SKM-1 (cell line): ENCODE measurements around the gene EIF4E3.

Experiments used
- DNase-seq: peaks from one replicate; lab custom pipeline; 2025; ENCODE audit not compliant: unreplicated experiment; lab: John Stamatoyannopoulos, UW

EIF4E3 gene

DNA sequence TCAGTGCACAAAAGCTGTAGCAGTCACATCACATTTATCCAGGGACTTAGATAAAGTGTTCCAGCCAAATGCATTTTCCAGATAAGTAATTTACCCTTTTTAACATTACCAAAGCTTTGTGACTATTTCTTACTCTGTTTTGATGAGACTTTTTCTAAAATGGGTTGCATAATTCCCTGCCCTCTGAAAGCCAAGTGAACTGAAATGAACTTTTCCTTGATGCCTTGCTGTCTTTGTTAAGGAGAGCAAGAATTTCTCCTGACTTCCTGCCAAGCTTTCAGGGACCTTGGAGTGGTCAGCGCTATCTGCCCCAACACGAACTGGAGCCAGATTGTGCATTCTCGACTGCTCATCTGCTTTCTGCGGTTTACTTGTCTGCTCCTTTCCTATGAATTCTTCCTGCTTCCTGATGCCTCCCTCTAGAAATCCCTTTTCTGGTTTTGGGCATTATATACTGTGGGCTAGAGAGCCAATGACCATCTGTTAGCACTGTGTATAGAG is 34.8 kb downstream of the EIF4E3 start:
- DNase-seq, result no peak

DNA sequence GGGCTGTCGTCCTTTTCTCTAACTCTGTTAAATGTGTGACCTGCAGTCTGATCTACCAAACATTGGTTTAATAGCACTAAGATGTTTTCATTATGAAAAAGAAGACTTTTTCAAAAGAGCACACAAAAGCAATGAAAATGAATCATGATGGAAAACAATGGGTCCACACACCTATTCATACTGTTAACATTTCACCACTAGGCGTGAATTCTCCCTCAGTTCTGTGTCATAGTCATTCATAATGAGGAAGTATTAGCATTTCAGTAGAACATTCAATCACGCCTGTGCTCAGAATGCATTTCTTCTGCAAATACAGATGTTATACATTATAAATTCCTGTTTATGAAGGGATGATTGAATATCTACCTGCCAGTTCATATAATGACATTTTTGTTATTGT is 35.9 kb downstream of the EIF4E3 start:
- no peak for DNase-seq

DNA sequence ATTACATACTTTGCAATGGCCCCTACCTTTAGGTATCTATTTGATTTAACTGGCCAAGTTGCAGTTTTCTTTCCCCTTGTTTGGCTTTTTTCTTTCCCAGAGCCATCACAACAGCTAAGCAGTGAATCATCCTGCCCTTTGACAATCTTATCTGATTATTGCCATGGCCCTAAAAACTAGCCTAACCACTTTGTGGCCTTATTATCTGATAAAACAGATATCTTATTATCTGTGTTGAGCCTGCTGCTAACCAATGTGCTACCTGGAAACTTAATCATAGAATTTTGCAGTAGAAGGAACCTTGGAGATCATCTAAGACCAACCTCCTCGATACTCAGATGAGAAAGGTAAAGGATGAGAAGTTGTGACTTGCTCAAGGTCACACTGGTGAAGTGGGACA is 37.1 kb downstream of the EIF4E3 start:
- no peak for DNase-seq

DNA sequence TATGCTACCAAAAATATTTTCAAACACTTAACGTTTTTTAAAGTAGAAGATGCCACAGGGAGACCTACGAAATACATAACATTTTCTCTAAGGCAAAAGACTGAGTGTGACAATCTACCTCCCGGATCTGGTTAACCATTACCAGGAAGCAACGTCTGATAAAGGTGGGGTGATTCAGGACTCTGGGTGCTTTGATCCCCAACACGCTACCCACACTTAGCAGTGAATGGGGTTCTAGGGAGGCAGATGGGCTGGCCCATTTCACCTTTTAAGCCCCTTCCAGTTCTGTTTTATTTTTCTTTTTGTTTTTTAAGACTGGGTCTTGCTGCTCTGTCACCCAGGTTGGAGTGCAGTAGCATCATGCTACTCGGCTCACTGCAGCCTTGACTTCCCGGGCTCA is 39.5 kb downstream of the EIF4E3 start:
- no peak for DNase-seq

DNA sequence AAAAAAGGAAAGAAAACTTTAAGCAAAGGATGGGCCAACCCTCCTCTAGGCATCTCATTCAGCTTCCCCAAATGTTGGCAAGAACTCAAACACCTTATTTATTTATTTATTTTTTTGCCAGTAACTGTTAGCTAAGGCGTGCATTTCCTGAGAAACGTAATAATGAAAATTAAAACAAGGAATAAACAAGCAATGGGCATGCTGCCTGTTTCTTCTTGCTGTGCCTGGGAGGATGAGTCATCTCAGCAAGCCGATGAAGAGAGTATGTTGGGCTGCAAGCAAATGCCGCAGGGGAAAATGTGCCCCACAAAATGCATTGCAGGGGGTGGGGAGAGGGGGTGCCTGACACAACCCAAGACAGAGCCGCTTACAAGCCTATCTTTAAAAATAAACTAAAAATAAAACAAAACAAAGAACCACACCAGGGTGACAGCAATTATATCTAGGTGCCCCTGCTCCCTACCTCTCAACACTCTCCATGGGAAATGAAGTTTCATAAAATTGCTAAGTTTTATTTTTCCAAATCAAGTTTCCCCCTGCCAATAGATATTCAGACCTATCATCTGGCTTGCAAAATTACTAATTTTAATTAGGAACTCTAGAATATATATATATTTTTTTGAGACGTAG is 40.3 kb downstream of the EIF4E3 start:
- DNase-seq, result no peak

DNA sequence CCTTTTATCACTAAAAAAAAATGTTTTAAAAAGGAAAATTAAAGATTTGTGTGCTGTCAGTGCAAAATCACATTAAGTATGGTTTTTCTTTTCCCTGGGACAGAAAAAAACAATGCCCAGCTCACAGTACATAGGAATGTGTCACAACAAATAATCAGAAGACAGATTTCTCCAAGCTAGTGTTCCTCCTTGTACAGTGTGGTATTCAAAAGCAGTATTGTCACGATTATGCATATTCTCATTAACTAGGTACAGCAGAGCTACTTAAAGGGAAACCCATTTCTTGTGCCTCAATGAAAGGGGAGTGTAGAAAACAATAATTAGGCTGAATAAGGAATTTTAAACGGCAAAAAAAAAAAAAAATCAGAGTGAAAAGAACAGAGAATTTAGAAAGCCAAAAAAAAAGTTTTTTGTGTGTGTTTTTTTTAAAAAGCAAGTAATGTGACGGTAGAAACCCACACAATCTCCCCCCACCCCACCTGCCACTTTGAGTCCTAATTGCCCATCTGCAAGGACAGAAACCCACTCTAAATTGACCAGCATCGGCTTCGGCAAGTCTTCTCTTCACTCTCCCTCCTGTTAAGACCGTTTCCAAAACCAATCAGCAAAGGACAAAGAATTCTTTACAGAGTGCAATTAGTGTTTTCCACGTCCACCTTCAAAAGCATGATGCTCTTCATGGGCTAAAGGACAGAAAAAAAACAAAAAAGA is 41.0 kb downstream of the EIF4E3 start:
- DNase-seq, result no peak

DNA sequence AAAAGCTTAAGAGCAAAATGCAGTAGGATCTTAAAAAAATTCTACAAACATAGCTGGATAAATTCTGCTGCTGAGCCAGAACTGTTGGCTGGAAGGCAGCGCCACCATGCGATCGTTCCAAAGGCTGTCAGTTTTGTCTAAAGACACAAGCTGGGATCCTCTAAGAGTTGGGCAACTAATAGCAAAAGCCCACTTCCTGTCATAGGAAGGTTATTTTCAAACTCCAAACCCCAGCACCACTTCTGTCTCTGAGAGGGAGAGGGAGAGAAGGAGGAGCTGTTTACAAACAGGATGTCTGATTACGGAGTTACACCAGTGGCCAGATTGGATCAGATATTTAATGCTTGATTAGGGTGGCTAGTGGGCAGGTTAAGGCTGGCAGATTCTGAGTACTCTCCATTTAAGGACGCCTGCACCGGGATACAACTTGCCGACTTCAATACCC is 44.0 kb downstream of the EIF4E3 start:
- peak; percentile 53 for DNase-seq

DNA sequence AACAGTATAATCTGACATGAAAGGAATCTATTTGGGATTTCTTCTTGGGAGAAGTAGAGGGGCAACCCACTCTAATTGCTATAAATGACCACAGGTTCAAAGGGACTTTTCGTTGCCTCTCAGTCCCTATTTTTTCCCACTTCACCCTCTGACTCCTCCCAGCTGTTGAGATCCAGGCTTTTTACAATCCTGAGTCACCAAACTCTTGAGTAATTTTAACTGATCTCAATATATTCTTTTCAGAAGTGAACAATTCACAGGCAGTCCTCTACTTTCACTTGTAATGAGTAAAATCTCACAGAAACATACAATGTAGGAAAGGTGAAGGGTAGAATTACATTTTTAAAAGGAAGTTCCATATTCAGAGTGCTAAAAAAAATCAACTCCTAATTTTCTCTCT is 44.6 kb downstream of the EIF4E3 start:
- DNase-seq, result no peak

DNA sequence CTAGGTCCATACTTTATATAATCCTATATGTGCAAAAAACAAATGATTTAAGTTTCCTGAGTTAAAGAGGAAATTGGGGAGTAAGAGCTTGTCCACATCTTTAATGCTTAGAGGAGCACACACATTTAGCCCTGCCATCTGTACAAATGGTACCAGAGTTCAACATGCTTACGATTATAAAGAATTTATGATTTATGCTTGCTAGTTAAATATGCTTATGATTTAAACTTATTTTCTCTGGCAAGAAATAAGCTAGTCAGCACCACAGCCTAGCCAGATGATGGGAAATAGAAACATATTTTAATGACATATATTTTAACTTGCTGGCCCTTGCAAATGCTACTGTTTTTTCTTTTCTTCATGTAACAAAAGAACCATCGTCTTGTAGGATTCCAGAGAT is 48.3 kb downstream of the EIF4E3 start:
- no peak for DNase-seq

DNA sequence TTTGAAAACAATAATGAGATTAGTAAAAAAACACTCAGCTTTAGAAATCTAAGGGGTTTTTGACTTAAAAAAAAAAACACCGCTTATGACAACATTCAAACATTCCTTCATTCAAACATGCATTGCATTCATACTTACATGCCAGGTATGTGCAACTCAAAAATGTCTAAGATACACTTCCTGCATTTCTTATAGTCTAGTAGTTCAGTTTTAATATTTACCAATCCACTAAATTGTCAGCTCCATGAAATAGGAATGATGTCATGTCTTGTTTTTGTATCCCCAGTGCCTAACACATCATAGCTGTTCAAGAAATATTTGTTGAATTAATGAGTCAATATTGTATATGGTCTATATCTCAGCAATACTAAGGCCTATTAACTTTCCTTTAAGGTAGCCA is 51.7 kb downstream of the EIF4E3 start:
- no peak for DNase-seq

DNA sequence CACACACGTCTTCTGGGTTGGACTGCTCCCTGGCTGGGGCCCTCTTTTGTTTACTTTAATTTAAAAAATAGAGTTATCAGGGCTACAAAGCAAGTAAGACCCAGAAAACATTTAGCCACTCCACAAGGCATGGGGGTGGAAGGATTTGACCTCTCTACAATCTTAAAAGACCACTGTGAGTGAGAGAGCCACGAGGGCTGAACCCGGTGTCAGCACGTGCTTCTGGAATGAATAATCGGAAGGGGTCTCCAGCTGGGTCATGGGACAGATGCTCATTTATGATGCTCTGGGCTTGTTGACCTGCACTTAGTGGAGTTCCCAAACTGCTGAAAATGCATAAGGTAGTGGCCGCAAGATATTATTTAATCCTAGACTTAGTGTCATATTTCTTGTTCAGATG is 52.4 kb downstream of the EIF4E3 start:
- DNase-seq, result no peak

DNA sequence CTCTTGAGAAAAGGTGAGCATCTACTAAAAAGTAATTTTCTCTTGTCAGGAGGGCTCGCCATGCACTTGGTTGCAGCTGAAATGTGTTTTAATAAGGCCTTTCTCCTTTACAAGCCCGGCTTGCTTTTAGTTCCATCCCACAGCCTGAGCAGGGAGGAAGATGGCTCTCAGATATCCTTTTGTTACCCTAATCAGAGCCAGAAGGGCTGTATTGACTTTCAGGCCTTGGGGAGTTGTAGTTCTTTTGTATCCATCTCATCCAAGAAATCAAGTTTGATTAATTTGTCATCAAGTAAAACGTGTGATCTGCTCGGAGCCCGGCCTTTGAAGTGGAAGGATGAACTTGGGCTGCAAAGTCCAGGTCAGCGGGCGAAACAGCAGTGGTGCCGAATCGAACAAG is 52.9 kb downstream of the EIF4E3 start:
- no peak for DNase-seq

DNA sequence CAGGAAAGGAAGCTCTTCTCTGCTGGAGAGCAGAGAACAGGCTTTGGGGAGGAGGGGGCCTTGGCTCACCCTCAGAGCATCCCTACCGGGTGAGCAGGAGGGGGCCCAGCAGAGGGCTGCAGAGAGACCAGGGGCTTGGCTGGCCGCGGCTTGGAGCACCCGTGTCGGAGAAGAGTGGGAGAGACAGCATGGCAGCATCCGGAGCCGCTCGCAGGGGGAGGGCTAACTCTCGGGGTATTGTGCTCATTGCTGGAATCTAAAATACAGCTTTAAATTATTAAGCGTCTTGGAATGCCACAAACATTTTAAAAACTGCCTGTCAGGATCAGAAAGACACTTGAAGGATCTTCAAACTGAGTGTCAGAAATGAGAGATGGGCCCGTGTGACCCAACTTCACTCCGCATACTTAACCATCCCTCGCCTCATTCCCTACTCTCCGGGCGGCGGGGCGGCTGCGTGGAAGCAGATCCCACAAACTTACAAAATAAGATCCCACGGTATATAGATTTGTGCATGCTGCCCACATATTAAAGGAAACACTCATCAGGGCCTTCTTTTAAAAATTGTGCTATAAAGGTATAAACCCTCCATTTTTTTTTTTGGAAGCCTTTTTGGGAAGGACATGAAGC is 53.9 kb downstream of the EIF4E3 start:
- DNase-seq, result no peak

DNA sequence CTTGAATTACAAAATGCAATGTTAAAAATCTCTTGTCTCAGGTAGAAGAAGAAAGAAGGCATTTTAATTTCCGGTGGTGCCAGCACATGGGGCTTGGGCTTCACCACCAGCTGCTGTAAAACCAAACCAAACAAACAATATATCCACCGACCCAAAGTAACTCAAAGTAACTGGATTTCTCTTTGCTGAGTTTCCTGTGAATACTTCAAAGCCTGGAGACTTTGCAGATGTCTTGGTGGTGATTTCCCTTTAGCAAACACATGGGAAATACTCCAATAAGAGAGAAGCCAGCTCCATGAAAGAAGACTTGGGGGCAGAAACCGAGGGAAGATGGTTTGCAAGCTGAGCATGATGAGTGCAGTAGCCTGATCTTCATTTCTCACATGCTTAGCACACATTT is 62.6 kb downstream of the EIF4E3 start:
- DNase-seq, result no peak

DNA sequence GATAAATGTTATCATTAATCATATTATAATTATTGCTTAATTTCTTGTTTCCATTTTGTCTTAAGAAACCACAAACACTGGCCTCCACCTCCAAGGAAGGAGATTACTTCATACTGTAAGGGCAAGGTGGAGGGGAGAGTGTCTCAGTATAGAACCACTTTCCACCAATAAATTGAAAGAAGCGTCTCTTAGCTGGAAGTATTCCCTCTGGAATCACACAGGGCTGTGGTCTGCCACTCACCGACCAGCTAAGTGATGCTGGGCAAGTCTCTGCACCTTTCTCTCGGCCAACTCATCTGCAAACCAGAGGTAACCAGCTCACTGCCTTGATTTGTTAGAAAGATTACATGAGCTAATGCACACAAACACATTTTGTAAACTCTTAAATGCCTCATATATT is 63.1 kb downstream of the EIF4E3 start:
- no peak for DNase-seq

DNA sequence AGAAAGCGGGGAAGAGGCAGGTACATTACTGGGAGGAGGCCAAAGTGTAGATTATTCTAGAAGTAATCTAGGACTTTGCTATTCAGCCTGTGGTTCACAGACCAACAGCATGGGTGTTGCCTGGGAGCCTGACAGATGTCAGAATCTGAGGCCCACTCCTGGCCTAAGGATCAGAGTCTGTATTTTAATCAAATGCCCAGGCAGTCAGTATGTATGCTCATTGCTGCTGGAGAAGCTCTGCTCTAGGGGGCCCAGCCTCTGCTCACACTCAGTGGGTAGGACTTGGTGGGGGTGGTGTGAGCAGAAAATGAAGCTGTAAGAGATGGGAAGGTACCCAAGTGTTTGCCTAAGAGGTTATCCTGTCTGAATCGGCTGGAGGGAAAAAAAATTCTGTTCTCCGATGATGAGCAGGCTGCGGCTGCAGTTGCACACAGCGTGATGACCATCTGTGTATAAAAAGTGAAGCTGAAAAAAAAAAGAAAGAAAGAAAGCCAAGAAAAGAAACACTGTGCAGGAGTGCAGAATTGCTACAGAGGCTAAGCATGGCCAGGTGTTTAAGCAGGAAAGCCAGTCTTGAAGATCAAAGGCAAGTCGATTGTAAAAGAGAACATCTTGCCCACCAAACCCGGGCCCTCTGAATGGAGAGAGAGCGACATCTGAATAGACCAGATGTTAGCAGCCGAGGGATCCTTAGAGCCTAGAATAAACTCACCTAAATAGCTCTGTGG is 65.2 kb downstream of the EIF4E3 start:
- DNase-seq, result no peak

DNA sequence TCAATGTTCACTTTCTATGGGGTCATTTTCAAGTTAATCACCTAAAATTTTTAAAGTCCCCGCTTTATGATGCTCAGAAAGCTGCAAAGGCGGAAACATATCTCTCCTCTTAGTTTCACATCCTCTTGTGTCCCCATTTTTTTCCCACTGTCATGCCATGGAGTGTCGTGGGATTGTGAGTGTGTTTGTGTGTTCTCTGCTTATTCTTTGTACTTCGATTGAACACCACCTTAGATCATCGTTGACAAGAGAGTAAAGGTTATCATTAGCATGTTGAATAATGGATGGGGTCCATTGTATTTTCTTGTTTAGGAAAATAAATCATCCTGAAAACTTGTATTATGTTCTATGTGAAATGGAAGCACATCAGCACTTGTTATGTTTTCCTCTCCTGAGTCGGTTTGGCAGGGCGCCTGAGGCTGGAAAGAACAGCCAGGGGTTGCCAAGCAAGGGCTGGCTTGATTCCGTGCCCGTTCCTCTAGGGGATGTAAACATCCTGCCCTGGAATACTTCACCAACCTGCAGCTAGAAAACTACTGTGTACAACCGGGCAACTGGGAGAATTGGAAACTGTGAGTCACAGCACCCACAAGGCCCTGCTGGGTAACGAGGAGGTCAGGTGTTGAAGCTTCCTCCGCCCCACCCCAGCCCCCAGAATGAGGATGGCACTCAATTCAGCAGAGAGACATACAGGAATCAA is 67.2 kb downstream of the EIF4E3 start:
- no peak for DNase-seq

DNA sequence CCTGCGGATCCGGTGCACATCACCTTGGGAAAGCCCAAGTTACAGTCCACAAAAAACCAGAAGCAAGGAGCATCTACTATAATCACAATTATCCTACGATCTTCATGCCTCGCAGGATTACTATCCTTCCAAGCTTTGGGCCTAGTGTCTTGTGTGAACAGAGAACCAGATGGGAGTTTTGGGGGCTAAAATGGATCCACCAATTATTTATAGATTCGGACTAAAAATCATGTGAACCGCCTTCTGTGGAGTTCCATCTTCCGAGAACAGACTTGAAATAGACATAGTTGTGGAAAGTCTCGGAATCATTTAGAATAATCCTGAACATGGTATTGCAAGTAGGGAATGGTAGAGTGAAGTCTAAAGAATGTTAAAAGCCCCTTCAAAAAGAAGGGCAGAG is 70.1 kb downstream of the EIF4E3 start:
- DNase-seq, result no peak

DNA sequence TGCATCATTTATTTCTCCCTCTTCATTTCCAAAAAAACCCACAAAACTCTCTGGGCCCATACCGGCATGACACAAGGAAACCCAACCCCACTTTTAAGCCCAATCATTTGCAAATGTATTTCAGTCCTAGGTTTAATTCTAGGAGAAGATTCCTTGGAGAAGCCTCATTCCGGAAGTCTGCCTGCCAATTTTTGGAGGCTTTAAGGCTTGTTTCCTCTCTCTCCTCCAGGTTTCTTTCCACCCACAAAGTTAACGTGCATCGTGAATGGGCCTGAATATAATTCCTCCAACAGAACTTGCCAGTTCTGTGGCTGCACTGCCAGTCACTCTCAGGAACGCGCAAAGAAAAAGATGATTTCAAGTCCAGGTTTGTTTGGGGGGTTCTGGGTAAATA is 71.8 kb downstream of the EIF4E3 start:
- DNase-seq, result no peak

DNA sequence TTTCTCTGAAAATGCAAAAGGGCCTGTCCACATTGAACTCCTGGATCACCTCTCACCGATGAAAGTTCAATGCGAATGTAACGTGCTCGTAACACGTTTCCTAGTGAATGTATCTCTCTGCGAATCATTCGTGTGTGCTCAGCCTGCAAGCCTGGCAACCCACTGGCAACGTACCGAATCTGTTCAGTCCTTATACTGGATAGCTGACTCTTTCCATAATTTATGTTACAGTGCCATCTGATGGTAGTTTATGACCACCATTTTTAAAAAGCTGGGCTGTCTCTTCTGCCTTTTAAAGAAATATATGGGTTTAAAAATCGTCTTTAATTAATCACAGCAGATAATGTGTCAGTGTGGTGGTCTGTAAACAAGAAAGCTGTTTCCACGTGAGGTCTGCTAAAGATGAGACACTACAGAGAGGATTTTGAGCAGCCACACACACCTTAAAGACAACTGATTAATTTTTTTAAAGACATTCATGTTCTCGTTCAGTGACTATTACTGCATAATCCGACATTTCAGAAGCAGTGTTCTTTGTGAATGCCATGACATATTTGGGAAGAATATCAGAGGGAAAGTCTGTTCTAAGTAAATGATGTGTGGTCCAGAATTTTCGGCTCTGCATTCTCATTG is 72.3 kb downstream of the EIF4E3 start:
- peak; percentile 9 for DNase-seq

DNA sequence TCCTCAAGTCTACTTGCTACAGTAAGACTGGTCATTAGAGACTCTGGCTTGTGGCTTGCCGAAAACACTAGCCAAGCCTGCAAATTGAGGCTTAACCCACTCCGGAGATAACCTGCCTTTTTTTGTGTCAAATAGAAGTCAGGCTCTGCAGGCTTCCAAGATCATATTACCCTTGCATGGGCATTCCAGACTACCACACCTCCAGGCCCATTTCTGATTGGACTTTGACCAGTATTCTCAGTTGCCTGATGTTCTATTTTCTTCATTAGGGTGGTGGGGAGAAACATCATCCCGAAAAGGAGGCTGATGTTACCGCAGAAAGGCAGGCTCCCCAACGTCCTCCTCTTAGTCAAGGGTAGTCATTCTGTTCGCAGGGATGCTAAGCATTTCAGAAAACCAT is 73.6 kb downstream of the EIF4E3 start:
- DNase-seq, result no peak
